Activated CD4-positive, alpha-beta T cell treated with anti-CD3 and anti-CD28 coated beads, Interleukin-2, amount 50 U/mL, for 1 hour (primary cell): ENCODE measurements around the gene PEX14.

ENCODE experiments used
- DNase-seq: peaks from one replicate; pipeline ENCODE4 v3.0.0-alpha.2; 2020

PEX14 gene

DNA sequence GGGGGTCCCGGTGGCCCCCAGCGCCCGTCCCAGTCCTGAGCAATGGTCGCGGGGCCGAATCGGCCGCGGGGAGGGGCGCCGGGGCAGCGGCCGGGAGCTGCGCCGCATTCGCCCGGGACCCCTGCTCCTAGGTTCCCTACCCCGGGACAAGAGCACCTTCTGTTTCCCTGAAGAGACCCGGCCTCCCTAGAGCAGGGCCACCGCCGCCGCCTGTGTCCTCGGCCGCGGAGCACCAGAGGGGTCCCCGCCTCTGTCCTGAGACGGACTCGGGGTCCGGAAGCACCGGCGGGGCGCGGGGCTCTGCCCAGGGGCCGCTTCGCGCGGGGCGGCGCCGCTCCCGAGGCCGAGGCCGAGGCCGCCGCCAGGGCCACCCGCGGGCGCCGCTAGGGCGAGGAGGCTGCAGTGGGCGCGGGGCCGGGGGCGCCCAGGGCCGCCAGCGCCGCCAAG lies 163.8 kb downstream of the PEX14 start:
- no peak for DNase-seq

DNA sequence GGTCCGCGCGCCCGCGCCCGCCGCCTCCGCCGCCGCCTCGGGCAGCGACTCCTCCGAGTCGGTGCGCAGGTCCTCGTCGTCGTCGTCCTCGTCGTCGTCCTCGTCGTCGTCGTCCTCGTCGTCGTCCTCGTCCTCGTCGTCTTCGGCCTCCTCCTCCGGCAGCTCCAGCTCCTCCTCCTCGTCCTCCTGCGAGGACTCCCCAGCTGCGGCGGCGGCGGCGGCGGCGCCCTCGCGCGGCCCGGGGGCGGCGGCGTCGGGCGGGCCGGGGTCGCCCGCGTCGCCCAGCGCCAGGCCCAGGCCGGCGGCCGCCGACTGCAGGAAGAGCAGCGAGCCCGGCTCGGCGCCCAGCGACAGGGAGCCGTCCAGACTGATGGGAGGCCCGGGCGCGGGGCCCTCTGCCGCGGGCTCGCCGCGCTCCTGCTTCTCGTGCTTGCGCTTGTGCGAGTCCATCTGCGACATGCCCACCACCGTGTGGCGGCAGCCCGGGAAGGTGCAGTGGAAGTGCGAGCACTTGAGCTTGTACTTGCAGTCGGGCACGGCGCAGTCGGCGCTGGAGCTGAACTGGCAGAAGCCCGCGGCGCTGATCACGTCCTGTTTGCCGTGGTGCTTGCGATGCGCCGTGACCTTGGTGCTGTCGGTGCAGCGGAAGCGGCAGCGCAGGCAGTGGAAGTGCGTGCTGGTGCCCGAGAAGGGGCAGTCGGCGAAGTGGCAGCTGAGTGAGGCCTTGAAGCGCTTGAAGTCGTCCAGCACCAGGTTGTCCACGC lies 164.4 kb downstream of the PEX14 start:
- DNase-seq: no peak

DNA sequence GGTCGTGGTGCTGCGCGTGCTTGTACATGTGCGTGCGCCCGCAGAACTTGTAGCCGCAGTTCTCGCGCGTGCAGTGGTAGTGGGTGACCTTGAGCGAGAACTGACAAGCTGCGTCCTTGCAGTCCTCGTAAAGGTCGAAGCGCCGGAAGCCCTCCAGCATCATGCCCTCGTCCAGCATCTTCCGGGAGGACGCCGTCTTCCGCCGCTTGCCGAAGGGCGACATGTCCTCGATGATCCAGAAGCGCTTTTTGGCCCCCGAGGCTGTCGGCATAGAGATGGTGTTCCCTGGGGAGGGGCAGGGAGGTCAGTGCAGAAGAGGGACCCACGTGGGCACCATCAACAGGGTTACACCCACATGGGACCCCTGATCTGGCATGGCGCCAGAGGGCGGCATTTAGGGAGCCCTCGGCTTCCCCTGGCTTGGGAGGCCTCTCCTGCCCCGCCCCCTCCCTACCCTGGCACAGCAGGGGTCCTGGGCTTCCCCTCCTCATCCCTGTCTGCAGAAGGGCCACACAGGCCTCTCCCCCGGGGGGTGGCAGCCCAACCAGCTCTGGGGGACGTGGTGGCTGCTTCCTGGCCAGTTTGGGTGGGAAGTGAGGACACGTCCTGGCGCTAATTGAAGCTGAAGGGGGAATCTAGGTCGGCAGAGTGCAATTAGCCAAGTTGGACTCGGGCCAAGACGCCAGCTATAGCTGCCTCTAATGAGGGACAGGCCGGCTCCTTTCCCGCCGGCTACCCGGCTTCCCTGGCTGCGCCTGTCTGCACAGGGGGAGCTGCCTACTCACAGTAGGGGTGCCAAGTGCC lies 165.2 kb downstream of the PEX14 start:
- DNase-seq: no peak

DNA sequence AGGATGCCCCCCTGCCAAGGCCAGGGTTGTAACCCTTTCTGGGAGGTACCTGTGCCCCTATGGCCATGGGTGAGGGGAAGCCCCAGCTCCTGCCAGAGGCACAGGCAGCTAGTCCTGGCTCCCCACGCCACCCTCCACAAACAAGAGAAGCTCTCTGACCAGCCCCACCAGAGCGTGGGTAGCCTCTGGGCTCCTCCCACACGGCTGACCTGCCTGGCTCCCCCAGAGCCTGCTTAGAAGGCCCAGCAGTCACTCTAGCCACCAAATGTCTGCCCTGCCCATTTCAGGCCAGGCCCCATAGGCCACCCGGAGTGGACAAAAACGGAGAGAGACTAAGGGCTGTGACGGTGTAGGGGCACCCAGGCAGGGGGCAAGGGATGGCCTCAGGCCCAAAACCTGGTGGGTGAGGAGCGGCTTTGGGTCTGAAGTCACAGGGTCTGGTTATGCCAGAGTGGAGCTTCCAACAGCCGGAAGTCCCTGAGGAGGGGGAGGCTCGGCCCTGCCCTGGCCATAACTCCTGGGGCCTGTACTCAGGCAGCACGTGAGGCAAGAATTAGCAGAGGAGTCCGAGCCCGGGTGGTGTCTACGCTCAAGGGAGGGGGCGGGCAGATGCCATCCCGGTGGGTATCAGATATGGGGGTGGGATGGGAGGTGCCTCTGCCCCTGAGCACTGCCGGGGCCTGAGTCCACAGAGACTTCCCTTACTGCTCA lies 166.2 kb downstream of the PEX14 start:
- DNase-seq: no peak

DNA sequence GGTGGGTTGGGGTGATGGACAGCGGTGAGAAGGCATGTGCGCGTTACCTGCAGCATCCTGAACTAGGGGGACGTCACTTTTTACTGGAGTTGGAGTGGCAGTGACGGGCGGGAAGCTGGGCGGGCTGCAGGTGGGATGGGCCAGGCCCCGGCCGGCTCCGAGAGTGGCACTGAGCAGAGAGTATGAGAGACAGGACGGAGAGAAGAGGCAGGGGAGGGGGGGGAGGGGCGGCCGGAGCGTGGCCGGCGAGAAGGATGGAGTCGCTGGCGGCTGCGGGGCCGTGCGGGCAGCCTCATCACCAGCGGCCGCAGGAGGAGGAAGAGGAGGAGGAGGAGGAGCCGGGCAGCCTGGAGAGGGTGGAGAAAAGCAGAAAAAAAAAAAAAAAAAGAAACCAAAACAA lies 167.2 kb downstream of the PEX14 start:
- DNase-seq: no peak

DNA sequence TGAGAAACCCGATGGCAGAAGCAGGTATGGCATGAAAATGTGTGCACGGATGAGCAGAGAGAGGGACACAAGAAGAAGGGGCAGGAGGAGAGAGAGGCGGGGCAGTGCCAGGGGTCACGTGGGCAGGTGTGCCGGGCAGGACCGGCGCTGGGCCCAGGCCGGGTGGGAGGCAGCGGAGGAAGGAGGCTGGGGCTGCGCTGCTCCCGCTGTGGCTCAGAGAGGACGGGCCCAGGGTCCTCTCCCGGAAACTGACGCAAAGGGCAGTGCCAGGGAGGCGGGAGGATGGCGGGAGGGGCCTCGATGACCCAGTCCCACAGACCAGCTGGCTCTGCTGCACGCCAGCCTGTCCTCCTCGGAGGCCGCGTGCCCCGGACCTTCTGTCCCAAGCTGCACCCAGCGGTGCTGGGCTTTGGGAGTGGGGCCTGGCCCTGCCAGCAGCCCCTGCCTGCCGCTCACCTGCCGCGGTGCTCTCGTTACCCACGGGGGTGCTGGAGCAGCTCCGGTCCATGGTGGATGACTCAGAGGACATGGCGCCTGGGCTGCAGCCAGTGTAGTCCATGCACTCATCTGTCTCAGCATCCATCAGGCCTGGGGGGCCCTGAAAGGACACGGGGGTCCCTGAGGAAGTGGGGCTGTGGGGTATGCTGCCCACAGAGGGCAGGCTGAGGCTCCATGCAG lies 167.8 kb downstream of the PEX14 start:
- no peak for DNase-seq

DNA sequence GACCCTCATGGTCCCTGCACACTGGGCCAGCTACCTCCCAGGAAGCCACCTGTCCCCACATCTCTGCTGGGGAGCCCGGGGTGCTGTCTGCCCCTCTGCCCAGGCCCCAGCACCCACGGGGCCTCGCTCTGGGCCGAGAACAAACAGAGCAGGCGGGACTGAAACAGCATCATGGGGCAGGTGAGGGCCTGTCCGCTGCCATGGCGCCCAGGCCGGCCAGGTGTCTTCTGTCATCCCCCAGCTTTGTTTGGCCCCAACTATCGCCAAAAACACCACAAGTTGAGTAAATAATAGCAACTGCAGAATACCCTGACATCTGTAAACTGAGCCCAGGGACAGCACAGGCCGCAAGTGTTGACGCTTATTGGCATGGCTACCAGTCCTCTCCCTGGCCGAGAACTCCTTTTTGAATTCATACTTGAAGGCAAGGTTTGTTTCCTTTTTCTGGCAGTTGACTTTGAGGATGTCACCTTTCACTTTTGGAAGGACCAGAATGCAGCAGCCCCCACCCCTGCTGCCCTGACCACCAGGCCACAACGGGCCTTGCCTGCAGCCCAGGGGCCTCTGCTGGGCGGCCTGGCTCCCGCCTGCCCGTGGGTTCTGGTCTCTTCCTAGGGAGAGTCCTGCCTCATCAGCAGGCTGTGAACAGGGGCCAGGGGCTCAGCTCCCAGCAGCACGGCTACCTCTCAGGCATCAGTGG lies 169.0 kb downstream of the PEX14 start:
- no peak for DNase-seq

DNA sequence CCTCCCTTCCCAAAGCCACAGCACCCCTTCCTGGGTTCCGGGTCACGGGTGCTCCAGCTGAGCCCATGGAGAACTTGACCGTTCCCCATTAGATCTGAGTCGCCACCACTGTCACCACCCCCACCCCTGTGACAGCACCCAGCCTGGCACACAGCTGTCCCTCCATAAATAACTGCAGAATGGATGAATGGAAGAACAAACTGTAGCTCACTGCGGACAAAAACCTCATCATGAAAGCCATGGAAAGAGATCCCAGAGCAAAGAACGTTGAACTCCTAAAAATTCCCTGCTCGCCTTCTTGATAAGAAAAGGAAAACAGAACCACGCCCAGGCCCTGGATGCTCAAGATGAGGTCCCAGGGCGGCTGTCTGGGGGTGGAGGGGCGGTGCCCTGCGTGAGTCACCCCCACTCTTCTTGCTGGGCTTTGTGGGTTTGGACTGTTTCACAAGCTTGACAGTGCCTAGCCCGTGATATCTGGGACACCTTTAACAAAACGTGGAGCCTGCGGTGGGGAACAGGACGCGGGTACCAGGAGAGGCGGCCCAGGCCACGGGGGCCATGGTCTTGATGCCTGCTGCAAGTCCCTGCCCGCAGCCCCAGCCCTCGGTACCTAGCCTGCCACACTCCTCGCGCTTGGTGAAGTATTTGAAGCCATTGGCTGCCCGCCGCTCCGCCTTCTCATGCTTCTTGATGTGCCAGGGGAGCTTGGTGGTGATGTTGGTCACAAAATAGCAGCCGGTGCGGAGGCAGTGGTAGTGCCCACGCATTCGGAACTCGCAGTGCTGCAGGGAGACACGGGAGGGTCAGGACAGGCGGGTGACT lies 169.8 kb downstream of the PEX14 start:
- no peak for DNase-seq

DNA sequence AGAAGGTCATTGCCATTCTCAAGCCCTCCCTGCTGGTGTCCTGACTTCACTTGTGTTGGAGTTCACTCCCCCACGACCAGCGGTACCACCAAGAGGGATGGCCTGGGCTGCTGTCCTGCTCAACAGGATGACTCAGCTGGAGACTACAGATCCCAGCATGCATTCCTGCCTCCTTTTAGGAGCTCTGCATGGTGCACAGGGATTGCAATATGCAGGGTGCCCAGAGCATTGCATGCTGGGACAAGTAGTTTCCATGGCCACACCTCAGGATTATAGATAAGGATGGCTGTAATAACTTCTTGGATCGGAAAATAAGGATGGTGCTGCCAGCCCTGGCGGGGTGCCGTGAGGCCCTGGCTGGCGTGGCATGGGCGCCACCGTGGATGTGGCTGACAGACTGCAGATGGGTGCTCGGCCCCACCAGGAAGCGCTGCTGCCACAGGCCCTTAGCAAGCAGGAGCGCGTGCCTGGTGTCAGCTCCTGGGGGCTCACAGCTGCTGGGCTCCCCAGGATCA lies 171.7 kb downstream of the PEX14 start:
- no peak for DNase-seq

DNA sequence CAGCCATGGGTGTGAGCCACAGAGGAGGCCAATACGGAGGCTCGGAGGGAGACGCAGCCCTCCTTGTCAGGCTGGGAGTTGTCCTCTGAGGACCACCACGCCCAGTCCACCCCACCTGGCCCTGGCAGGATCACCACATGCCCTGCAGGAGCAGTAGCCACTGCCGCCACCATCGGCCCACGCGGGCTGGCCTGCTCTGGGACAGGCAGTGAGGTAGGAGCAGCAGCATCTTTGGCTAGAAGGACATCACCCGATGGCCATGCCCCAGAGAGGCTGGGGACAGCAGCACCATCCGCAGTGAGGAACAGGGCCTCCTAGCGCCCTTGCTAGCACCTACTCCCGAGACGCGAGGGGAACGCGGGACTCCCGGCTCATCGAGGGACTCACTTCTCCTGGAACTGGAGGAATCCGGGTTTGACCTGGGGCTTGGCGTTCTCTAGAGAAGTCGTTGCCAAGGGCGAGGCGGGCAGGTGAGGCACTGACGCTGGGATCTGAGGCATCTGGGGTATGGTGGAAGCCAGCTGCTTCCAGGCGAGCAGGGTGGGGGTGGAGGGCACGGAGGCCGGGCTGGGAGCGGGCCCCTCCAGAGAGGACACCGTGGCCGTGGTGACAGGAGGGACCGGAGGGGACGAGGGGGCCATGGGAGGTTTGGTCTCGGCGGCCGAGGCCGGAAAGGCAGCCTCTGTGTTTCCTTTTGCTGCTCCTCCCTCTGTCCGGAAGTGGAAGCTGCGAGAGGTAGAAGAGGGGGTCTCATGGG lies 172.8 kb downstream of the PEX14 start:
- DNase-seq: no peak

DNA sequence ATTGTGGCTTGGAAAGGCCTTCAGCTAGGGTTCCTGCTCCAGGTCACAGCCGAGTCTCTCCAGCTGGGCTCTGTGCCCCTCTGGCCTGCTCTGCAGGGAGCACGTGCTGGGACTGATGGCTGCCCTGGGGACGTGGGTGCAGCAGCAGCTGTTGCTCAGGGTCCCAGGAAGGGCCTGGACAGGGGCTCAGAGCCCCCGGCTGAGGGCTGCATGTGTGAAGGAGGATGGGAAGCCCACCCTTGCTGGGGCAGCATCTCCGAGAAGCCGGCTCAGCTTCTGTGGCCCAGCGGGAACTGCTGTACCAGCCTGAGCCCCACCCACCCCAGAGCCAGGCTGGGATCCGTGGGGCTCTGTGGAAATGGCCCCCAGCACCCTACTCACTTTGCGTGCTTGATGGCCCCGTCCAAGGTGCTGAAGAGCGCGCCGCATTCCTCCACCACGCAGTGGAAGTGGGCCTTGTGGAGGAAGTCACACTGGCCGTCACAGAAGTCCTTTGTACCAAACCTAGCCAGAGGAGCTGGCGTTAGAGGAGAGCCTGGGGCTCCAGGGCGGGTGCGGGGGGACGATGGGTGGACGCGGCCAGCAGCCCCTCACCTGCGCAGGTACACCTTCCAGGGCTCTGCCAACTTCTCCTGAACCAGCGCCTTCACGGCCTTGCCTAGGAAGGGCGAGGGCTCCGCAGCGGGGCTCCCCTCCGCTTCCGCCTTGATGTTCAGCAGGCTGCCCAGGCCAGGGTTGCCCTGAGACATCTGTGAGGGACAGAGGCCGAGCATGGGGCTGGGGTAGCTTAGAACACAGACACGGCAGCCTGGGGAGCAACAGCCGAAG lies 174.2 kb downstream of the PEX14 start:
- DNase-seq: no peak

DNA sequence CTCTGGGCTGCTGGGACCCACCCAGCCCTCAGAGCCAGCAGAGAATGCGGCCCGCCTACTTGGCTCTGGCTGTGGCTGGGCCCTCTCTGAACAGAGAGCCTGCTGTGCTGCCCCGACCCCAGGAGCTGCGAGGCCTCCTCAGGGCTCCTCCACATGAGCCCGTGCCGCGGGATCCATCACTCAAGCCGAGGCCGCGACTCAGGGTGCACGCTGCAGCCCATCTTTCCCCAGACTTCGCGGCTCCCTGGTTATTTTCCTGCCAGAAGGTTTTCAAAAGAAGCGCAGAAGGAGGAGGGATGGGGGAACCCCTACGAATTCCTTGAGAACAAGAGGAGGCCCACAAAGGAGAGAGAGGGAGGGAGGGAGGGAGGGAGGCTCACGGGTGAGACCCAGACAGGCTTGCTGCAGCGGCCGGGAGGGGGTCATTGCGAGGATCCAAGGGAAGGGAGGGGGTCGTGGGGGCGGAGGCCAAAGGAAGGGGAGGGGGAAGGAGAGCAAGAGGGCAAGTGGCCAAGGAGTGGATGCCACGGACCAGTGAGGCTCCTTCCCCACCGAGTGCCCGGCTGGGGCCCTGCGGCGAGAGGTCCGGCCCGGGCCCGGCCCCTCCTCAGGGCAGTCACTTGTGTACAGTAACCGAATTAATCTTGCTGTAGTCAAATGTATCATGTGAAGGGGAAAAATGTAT lies 174.9 kb downstream of the PEX14 start:
- no peak for DNase-seq

DNA sequence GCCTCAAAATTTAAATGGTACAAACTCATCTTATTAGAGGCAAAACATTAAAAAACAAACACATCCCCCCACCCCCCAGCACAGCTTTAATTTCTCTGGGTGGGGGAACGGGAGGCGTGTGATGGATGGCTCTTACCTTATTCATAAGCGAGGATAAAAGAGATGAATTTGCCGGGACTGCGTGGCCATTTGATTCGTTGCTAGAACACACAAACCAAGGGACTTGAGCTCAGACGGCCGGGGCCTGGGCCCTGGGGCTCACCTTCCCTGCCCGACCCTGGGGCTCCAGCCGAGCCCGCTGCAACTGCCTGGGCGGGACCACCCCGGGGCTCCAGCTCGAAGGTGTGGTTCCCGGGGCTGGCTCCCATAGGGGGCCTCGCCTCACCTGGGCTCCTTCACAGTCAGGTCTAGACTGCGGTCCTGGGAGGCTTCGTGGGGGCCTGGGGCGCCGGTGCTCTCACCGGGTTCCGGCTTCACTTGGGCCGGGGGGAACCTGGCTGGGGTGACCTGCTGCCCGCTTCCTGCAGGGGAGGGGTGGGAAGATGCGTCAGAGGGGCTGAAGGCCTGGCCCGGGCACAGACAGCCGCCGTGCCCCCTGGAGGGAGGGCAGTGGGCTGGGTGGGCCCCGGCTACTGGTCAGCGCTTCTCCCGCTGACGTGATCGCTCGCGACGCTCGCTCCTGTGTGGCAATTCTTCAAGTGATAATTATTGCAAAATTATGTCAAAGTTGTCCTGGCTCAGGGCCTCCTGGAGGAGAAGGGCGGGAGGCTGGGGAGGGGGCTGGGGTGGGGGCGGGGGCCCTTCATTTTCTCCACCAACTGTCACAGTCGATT lies 176.0 kb downstream of the PEX14 start:
- DNase-seq: no peak

DNA sequence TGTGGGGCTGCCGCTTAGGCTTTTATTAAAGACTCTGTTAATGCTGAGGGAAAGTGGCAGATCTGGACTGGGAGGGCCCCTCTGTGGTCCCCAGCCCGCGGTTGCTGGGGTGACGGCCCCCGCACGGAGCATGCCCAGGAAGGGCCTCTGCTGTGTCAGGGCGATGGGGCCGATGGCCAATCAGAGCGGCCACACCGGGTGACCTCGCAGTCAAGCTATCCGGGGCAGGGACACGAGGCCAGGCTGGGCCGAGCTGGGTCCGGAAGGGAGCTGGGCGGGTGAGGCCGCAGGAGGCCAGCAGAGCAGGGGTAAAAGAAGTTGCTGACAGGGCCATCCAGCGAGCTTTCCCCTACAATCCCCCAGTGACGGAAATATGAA lies 176.6 kb downstream of the PEX14 start:
- DNase-seq: no peak

DNA sequence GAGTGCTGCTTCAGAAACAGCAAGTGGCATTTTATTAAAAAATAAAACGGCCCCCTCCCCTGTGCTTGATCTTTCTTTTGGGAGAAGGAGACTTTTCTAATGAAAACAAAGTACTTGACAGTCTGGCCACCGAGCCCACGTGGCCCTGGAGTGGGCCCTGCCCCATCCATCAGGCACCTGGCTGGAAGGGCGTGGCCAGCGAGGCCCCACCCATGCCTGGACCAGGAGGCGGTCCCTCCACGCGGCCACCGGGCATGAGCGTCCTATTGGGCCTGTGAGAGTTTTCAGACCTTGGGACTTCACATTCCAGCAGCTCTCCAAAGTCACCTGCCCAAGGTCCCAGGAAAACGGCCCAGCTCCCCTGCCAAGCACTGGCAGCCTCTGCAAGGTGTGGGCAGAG lies 177.0 kb downstream of the PEX14 start:
- DNase-seq: no peak

DNA sequence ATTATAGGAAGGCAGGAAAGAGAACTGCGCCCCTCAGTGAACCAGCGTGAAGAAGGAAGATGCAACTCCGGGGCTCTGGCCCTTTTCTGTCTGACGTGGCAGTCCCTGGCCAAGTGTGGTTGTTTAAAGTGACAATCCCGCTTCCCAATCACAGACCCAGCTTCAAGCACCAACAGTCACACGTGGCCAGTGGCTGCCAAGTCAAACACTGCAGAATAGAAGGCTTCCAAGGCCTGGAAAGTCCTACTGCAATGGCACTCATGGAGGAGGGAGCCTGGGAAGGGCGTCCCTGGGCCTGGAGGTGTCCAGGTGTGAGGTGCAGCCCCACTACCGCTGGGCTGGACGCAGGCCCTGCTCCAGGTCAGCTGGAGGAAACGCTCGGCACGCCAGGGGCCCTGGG lies 177.9 kb downstream of the PEX14 start:
- DNase-seq: no peak

DNA sequence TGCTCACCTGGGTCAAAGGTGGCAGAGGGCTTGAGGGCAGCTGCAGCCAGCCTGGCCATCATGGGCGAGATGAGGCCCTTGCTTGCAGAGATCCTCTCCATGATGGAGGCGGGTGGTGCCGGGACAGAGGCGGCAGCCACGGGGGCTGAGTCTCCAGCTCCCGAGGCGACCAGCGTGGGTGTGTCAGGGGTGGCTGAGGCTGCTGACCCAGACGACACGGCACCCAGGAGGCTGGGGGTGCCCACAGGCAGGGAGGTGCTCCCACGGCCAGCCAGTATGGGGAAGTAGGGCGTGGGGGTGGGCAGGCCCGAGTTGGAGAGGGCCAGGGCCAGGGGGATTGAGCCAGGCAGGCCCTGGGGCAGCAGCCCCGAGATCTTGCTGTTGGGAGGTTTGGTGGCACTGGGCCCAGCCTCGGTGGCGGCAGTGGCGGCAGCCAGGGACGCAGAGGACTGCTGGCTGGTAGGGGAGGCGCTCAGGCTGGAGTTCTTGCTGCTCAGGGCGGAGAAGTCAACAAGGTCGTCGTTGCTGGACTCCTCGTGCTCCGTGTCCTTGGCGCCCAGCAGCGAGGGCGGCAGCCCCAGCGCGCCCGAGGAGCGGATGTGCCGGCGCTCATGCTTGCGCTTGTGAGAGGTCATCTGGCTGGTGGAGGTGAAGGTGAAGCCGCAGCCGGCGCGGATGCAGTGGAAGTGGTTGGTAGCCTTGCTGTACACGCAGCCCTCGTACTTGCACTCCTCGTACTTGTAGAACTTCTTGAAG lies 178.8 kb downstream of the PEX14 start:
- no peak for DNase-seq
